DMS 273 (cell line): ENCODE data around the gene BRD3OS.

Source experiments
- DNase-seq: peaks from one replicate; lab custom pipeline; 2025; ENCODE audit not compliant: unreplicated experiment; lab: John Stamatoyannopoulos, UW

The BRD3OS gene

DNA sequence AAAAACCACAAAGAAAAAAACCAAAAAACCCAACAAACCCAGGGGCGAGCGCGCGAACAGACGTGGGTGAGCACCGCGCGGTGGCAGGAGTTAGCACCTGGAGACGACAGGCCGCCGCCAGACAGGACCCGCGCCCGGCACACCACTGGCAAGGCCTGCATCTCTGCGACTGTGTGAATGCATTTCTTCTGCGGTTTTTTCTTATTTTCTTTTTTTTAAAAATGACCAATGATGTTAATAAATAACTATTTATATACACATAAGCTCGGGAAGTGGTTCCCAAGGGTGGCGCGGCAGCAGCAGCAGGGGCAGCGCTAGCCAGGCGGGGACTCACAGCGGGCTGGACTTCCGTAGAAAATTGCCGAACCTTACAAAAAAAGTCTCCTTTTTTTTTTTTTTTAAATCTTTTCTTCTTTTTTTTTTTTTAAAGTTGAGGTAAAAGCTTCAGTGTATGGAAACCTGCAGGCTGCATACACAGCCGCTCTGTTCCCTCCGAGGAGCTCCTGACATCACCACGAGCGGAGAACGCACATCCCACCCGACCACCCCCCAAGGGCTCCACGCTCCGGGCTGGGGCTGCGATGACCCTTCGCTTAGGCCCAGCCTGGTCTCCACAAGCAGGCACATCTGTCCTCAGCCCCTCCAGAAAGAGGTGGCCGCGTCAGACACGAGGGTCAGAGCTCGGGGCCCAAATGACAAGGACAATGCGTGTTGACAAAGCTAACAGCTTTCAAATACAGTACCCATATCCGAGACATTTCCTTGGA is 7.4 kb downstream of the BRD3OS start:
- no peak for DNase-seq

DNA sequence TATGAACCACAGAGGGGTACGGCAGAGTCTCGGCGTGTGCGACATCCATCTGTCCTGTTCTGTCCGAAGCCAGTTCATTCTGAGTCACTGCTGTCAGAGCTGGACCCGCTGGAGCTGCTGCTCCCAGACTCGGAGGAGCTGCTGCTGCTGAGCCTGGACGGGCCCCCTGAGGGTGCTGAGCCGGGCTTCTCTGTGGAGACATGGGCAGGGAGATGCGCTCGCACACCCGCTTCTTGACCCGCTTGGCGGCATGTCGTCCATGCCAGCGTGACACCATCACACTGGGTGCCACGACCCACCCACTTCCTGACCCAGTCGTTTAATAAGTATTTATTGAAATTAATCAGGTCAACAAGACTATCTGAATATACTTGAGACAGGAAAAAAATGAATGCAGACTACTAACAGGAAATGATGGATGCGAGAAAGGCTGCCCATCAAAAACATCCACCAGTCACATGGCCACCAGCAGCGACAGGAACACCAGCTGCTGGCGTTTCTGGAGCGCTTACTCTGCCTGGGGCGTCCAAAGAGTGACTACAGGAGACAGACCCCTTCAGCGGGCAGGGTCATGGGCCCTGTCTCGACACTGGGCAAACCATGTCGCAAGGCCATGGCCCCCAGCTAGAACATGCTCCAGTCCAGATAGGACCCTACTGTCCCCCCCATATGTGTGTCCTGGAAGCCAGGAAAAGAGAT is 8.4 kb downstream of the BRD3OS start:
- no peak for DNase-seq

DNA sequence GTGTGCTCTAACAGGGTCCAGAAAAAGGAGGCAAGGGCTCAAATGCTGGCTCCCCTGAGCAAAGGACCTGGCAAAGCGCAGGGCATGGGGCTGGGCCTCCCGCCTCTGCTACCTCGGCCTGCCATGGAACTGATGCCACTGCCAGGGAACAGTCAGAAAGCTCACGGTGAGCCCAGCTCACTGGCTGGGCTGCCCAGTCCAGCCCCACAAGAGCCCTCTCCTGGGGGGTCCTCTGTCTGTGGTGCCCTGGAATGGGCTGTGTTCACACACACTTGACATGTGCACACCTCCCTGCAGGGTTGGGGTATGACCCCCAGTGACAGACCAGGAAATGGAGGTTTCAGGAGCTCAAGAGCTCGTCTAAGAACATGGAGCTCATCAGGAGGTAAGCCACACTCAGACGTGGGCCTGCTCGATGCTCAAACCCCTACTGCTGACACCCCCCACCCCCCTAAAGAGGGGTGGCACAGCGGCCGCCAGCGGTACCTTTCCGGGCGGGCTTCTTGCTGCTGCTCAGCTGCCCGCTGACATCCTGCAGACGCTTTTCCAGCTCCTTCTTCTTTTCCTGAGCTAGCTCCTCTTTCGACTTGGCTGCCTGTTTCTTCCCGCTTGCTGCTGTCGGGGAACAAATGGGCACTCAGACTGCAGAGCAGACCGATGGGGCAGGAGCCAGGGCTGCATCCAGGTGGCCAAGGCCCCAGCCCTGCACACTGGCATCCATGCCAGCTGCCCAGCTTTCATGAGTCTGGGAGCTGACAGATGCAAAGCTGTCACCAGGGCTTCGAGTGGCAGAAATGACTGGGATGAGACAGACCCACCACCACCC is 9.1 kb downstream of the BRD3OS start:
- DNase-seq: no peak

DNA sequence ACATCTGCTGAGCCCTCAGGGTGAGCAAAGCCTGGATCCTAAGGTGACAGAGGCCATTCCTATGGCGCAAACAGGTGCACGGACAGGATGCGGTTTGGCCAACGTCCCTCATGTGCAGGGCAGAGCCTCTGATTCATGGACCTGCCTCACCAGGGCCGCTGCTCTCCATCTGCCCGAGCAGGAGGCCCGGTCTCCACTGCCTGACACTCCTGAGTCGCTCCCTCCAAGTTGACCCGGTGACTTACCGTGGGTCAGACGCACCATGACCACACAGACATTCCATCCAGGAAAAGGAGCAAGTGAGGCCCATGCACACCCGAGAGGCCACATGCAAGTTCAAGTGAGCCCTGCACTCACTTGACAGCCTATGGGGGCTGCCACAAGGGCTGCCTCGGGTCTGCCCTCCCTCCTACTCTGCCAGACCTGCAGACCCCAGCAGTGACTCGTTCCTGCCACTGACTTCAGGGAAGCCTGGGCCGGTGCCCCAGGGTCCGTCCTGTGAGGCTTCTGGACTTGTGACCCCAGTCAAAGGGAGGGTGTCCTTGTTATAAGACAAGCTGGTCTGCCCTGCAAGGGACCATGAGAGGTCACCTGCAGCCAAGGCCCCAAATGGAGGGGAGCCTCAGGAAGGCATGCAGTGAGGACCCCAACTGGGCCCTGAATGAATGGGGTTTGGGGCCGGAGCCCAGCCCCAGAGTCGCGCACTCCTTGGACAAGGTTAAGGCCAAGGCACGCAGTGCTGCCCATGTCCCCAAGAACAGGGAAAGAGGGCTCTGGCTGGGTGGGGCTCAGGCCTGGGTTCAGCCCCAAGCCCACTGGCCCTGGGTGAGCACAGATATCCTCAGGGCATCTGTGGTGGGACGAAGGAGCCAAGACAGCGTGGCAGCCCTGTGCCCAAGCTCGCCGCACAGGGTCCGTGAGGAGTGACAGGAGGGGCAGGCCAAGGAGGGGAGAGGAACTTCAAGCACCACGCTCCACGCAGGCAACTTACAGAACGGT is 10.1 kb downstream of the BRD3OS start:
- no peak for DNase-seq

DNA sequence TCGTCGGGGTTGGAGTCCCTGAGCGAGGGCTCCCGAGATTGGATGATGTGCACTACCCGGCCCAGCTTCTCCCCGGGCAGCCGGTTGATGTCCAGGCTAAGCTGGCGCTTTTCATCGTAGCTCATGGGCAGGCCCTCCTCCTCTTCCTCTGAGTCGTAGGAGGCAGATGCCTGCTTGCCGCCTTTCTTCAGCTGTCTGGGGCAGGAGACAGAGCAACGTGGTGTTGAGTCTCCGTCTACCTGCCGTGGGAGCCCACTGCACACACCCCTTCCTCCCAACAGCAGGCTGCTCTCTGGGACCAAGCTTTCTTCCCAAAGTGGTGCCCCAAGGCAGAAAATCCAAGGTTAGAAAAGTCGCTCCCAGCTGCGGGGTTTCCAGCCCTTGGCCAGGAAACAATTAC is 10.8 kb downstream of the BRD3OS start:
- DNase-seq: no peak

DNA sequence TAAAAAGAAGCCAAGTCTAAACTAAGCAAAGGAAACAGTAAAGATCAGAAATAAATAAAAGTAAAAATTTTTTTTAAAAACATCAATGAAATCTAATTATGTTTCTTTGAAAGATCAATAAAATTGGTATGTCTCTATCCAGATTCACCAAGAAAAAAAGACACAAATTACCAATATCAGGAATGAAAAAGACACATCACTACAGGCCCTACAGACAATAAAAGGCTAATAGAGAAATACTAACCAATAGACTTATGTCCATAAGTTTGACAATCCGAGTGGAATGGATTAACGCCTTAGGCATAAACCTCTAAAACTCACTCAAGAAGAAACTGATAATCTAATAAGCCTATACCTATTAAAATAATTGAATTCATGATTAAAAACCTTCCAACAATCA is 12.4 kb downstream of the BRD3OS start:
- DNase-seq: no peak

DNA sequence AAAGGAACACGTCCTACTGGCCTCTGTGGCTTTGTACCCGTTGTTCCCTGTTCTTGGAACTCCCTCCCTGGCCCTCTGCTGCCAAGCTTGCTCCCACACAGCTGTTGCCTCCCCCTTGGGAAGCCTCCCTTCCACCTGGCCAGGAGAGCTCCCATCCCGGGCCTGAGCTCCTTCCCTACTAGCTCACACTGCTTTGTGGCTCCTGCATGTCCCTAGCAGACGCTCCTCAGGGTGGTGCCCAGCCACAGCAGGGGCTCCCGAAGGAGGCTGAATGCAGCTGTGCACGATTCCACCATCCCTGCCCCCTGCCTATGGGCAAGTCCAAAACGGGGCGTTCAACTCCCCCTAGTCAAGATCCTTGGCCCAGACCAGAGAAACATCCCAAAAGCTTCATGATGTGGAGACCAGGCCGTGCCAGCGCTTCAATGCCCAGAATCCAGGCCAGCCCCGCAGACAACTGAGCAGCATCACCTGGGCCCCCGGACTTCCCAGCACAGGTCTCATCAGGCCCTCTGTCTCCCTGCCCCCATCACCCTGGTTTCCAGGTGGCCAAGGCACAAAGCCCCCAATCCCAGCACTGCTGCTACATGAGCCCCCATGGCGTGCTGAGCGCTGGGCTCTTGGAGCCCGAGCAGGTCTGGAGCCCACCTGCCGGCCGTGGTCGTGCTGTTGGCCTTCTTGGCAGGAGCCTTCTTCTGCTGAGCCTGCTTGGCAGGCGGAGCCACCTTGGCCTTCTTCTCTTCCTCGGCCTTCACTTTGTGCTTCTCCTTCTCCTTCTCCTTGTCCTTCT is 14.3 kb downstream of the BRD3OS start:
- DNase-seq: no peak

DNA sequence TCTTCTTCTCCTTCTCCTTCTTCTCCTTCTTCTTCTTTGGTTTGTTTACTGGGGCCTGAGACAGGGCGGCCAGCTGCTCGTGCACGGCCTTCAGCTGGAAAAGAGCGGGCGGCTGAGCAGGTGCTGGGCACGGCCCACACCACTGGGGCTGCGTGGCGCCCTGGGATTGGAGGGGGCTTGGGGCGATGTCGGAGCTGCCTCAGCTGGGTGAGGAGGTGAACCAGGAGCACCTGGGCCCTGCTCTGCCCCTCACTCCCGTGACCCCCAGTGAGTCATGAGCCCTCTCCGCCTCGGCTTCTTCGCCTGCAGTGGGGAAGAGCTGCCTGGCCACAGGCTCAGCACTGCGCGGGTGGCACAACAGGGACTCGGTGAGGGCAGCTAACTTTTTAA is 14.9 kb downstream of the BRD3OS start:
- DNase-seq: no peak

DNA sequence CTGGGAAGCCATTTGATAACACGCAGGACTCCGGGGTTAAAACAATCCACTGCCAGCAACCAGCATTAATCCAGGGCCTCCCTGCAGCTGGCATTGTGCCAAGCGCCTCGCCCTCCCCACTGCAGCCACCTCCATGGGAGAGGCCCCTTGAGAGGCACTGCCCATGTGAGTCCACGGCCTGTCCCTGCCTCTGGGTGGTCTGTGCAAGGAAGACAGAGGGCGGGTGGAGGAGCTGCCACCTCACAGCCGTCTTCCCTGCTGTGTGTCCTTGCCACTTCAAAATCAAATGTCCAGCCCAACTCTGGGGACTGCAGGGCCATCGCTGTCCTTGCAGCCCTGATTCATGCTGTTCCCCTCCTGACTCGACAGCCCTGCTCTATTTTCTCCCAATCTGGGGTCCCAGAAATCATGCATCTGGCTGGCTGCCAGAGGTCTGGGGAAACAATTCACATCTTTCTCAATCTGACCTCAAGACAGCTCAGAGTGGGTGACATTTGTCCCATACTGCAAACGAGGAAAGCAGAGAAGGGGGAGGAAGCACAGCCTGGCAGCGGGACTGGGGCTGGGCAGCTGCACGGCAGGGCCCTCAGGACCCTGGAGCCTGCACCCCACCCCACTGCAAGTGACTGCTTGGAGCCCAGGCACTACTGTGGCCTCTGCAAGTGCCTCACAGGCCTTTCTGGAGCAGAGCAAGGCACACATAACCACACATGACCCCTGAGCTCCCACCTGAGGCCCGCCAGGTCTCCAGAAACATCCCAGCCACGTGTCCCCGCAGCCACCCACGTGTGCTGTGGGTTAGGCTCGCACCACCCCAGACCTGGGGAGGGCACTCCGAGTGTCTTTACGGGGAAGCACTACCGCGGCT is 15.7 kb downstream of the BRD3OS start:
- DNase-seq: no peak

DNA sequence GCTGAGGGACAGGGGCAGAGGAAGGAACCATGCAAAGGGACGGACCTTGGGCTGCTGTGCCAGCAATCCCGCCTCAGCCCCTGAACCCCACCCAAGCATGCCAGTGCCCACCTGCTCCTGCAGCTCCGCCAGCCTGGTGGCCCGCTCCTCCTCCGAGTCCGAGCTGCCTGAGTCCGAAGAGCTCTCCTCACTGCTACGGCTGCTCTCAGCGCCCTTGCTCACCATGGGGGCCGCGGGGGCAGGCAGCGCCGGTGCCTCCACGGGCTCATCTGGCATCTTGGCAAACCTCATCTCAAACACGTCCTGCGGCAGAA is 16.3 kb downstream of the BRD3OS start:
- DNase-seq: no peak

DNA sequence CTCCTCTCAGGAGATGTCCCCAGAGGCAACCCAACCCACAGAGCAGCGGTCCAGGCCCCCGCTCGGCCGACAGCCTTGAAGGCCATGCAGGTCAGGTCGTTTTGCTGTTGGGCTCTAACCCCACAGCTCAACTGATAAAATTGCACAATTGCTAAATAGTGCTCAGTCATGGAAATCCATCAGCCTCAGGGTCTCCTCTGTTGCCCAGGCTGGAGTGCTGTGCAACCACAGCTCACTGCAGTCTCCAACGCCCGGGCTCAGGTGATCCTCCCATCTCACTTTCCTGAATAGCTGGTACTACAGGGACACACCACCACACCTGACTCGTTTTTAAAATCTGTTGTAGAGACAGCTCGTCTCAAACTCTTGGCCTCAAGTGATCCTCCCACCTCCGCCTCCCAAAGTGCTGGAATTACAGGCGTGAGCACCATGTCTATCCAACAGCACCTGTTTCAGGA is 18.3 kb downstream of the BRD3OS start:
- no peak for DNase-seq

DNA sequence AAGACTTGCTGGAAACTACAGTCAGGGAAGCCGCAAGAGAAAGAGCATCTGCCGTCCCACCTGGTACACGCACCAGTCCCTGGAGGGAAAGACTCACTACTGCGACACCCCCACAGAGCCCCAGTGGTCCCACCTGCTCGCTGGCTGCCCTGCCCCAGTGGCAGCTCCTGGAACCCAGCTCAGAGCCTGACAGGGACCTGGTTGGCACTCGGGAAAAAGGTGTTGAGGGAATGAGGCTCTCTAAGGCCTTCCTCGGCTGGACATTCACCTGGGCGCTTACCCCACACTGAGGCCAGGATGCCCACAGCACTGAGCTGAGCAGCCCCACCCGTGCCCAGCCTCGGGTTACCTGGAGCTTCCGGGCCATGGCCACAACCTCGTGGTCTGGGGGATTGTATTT is 19.7 kb downstream of the BRD3OS start:
- DNase-seq: no peak

DNA sequence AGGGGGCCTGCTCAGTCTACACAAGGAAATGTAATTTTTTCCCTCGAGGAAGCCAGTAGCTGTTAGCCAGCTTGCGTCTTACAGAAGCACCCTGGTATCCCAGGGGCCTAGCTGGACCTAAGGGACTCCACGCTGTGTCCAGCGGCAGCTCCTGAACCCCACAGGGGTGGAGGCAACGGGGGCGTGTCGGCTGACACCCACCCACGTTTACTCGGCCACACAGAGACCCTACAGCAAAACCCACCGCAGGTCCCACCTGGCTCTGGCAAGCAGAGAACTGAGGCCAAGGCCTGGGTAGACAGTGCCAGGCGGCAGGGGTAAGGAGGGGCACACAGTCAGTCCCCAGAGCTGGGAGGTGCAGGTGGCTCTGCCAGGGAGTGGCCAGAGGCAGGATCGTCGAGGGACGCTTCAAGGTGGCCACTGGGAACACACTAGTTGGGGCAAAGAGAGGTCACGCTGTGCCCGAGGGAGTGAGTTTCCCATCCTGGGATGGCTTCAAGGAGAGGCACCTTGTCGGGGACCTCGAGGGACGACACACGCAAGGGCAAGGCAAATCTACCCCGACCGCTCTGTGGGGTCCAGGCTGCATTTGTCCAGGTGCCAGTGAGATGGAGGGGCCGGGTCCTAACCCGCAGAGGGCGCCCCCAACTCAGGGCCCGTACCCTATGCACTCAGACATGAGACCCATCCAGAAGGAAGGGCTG is 20.7 kb downstream of the BRD3OS start:
- no peak for DNase-seq

DNA sequence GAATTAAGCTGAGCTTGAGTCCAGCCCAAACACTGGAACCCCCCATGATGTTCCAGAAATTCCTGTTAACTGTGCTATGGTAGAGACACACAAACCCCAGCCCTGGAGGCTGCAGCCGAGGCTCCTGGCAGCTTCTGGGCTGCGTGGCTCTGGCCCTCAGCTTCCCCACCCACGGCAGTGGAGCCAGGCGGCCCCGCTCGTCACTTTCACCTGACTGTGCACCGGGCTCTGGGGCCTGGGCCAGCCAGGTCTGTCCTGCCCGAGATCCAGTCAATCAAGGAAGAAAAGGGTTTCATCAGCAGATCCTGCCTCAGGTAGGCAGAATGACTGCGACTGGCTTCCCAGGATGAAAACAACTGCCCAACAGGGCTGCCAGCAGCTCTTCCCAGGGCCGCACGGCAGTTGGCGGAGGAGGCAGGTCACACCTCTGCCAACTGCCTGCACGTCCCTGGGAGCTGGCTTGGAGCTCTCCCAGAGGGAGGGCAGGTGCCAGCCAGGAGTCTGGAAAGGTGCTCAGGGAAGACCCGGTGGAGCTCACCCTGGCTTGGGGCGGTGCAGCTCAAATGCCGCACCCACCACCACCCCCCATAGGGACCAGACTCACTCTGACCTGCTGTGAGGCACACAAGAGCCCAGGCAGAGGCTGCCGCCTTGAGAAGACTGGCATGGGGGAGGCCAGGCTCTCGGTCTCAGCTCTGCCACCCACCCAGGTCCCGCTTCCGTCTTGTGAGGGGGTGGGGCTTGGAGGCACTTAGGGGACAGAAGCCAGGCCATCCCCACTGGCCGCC is 21.8 kb downstream of the BRD3OS start:
- DNase-seq: no peak

DNA sequence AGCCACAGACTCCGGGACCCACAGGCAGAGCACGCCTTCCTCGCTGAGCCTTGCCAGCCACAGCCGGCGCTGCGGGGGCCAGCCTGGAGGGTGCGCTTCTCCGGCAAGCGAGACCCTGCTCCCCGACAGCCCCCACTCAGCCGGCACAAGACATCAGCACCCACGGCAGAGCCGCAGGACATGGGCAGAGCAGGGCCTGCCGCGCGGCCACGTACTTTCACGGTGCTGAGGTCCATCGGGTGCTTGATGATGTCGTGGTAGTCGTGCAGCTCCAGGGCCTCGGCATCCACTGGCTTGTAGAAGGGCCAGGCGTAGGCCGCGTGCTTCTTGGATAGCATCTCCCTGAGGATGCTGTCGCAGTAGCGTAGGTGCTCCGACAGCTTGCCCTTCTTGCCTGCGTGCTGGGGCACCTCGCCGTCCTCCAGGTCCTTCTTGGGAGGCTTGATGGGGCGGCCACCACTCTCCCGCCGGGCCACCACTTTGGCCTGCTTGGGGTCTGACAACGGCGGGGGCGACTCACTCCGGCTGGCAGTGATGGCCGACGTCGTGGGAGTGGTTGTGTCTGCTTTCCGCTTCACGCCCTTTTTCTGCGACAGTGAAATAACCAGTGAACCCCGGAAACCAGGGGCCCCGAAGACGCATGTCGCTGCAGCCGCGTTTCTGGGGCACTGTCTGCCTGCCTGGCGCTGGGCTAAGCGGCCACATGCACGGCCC is 22.7 kb downstream of the BRD3OS start:
- no peak for DNase-seq

DNA sequence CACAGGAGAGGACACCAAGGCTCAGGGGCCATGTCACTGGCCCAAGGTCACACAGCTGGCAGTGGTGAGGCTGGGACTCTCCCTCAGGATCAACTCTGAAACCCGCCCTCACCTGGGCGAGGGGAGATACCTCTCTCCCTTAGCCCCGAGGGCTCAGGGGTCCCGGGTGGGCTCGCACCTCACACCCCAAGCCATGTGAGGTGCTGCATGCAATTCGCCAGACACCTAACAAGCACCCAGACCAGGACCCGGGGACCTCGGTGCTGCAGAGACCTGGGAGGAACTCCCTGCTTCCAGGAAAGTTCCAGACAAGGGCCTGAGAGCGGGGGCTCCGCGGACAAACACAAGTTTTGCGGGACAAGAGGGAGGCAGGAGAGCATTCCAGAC is 23.3 kb downstream of the BRD3OS start:
- DNase-seq: no peak

DNA sequence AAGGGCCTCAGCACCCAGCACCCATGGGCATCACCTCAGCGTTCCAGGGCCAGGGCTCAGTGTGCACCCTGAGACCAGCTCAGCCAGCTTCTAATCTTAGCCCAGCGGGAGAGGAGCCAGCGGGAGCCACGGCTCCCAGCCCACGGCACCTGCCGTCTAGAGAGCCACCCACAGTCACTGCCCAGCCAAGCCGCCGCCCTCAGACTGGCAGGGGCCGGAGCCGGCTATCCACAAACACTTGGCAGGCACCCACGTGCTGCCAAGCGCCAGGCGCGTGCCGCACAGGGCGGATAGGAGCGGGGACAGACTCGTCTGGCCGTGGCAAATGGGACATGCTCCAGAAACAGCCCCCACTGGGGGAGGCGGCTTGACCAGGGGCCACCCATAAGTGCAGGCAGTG is 24.0 kb downstream of the BRD3OS start:
- DNase-seq: no peak
